Activated naive CD4-positive, alpha-beta T cell treated with anti-CD3 and anti-CD28 coated beads, Interleukin-2, amount 10 ng/mL, durations not matched to agents 7 days and 5 days (primary cell): ENCODE measurements around the gene TSSC4.
"Not testable (repeated sequence)": the region's sequence is repeated elsewhere in the genome, so short reads cannot be mapped to it uniquely, and the experiment has no call there.

ENCODE experiments used
- CTCF ChIA-PET: fragments of 350-600 bp; sonication (Branson Sonifier 250); formaldehyde crosslinking; loops from one replicate; lab custom pipeline; 2021; ENCODE audit warnings: antibody characterized with exemption; lab: Charles Lee
- DNase-seq: peaks from one replicate; pipeline ENCODE4 v3.0.0-alpha.2; 2020
- H3K27ac Mint-ChIP-seq: one replicate; pipeline ENCODE4 v1.8.0; 2021; ENCODE audit warnings: mild to moderate bottlenecking, moderate library complexity, mixed read lengths
- H3K27me3 Mint-ChIP-seq: one replicate; pipeline ENCODE4 v1.8.0; 2021; ENCODE audit warnings: mild to moderate bottlenecking, mixed read lengths
- H3K36me3 Mint-ChIP-seq: one replicate; pipeline ENCODE4 v1.8.0; 2021; ENCODE audit warnings: mixed read lengths
- H3K4me1 Mint-ChIP-seq: one replicate; pipeline ENCODE4 v1.8.0; 2021; ENCODE audit warnings: mixed read lengths
- H3K4me3 Mint-ChIP-seq: one replicate; pipeline ENCODE4 v1.8.0; 2021; ENCODE audit warnings: mild to moderate bottlenecking, moderate library complexity, mixed read lengths
- H3K9me3 Mint-ChIP-seq: one replicate; pipeline ENCODE4 v1.8.0; 2021; ENCODE audit warnings: mixed read lengths

The TSSC4 gene

GRCh38 chr11:2400069-2400761, at the start of gene TSSC4:
TSS of gene TSSC4 (plus strand) at chr11:2400750. CDS start at chr11:2402634, 1,884 bp downstream.
- peak within 1 kb of the TSS; percentile 90 for H3K27ac Mint-ChIP-seq
- H3K36me3 Mint-ChIP-seq, result peaks cover 18% of the 10 kb centered on the region
- H3K9me3 Mint-ChIP-seq, result no peaks in the 10 kb centered on the region
- peaks cover 7% of the 10 kb centered on the region for H3K27me3 Mint-ChIP-seq
- peak within 1 kb of the TSS; percentile 88 for H3K4me3 Mint-ChIP-seq
- H3K4me1 Mint-ChIP-seq, result peaks cover 14% of the 10 kb centered on the region
- CTCF ChIA-PET, result interaction anchor here (0.6 to 4.0 kb wide), 9 partner anchors 13 to 486 kb away, joined by 3 to 27 read pairs (median 4); partner anchors contain the start of genes C11orf21, CD81 and TSPAN32
- peak; percentile 99 for DNase-seq

GRCh38 chr11:2351701-2352100, 48.8 kb upstream of the TSSC4 start:
- Mint-ChIP-seq H3K27ac (no peak overlapping the region), H3K4me1 (no peaks in the 10 kb centered on the region), H3K9me3 (peaks cover 6% of the 10 kb centered on the region), H3K27me3 (peaks cover 42% of the 10 kb centered on the region), H3K36me3 (no peaks in the 10 kb centered on the region), H3K4me3 (no peak overlapping the region)
- CTCF ChIA-PET, result no interaction called here
- no peak for DNase-seq

- CTCF ChIA-PET, result no interaction called here
- Mint-ChIP-seq H3K9me3 (peaks cover 6% of the 10 kb centered on the region), H3K4me3 (no peak overlapping the region), H3K27ac (no peak overlapping the region), H3K4me1 (no peaks in the 10 kb centered on the region), H3K36me3 (no peaks in the 10 kb centered on the region), H3K27me3 (peaks cover 41% of the 10 kb centered on the region)
- DNase-seq, result no peak
Observed at GRCh38 chr11:2352420-2352819, 48.1 kb upstream of the TSSC4 start.

- no peak for DNase-seq
- no peaks in the 10 kb centered on the region for H3K36me3 Mint-ChIP-seq
- H3K4me3 Mint-ChIP-seq, result no peak overlapping the region
- H3K27me3 Mint-ChIP-seq, result peaks cover 27% of the 10 kb centered on the region
- H3K27ac Mint-ChIP-seq, result no peak overlapping the region
- CTCF ChIA-PET, result no interaction called here
- H3K4me1 Mint-ChIP-seq, result no peaks in the 10 kb centered on the region
- H3K9me3 Mint-ChIP-seq, result no peaks in the 10 kb centered on the region
Observed at GRCh38 chr11:2355000-2355644, 45.4 kb upstream of the TSSC4 start.

- Mint-ChIP-seq H3K9me3 (no peaks in the 10 kb centered on the region), H3K27ac (no peak overlapping the region), H3K4me1 (no peaks in the 10 kb centered on the region), H3K27me3 (peaks cover 9% of the 10 kb centered on the region), H3K36me3 (no peaks in the 10 kb centered on the region), H3K4me3 (no peak overlapping the region)
- DNase-seq, result no peak
- CTCF ChIA-PET, result no interaction called here
Observed at GRCh38 chr11:2357246-2357645, 43.3 kb upstream of the TSSC4 start.

- H3K4me3 Mint-ChIP-seq, DNase-seq, H3K27ac Mint-ChIP-seq, H3K9me3 Mint-ChIP-seq, H3K27me3 Mint-ChIP-seq, CTCF ChIA-PET, H3K36me3 Mint-ChIP-seq, H3K4me1 Mint-ChIP-seq: not testable (repeated sequence)
Observed at GRCh38 chr11:2357651-2358050, 42.9 kb upstream of the TSSC4 start.

- Mint-ChIP-seq H3K27me3 (peaks cover 9% of the 10 kb centered on the region), H3K4me3 (no peak overlapping the region)
- CTCF ChIA-PET, result no interaction called here
Observed at GRCh38 chr11:2358754-2359442, 41.7 kb upstream of the TSSC4 start.

GRCh38 chr11:2359557-2359956, 41.0 kb upstream of the TSSC4 start:
- no peak for DNase-seq
- Mint-ChIP-seq H3K36me3 (no peaks in the 10 kb centered on the region), H3K4me3 (no peak overlapping the region), H3K27me3 (peaks cover 6% of the 10 kb centered on the region), H3K27ac (no peak overlapping the region), H3K4me1 (no peaks in the 10 kb centered on the region), H3K9me3 (no peaks in the 10 kb centered on the region)
- CTCF ChIA-PET, result no interaction called here

More at GRCh38 chr11:2358754-2359442, 41.7 kb upstream of the TSSC4 start:
- H3K9me3 Mint-ChIP-seq, result no peaks in the 10 kb centered on the region
- no peak overlapping the region for H3K27ac Mint-ChIP-seq
- H3K36me3 Mint-ChIP-seq, result no peaks in the 10 kb centered on the region
- no peak for DNase-seq
- no peaks in the 10 kb centered on the region for H3K4me1 Mint-ChIP-seq

- no peaks in the 10 kb centered on the region for H3K9me3 Mint-ChIP-seq
- H3K27ac Mint-ChIP-seq, result no peak overlapping the region
- no peak for DNase-seq
- H3K27me3 Mint-ChIP-seq, result peaks cover 6% of the 10 kb centered on the region
- CTCF ChIA-PET, result no interaction called here
- no peaks in the 10 kb centered on the region for H3K36me3 Mint-ChIP-seq
- no peaks in the 10 kb centered on the region for H3K4me1 Mint-ChIP-seq
- no peak overlapping the region for H3K4me3 Mint-ChIP-seq
Observed at GRCh38 chr11:2360081-2360642, 40.4 kb upstream of the TSSC4 start.

- CTCF ChIA-PET, result no interaction called here
- Mint-ChIP-seq H3K4me1 (no peaks in the 10 kb centered on the region), H3K27me3 (peaks cover 7% of the 10 kb centered on the region), H3K9me3 (no peaks in the 10 kb centered on the region), H3K36me3 (no peaks in the 10 kb centered on the region), H3K4me3 (no peak overlapping the region), H3K27ac (no peak overlapping the region)
- DNase-seq, result no peak
Observed at GRCh38 chr11:2361565-2361964, 39.0 kb upstream of the TSSC4 start.

- Mint-ChIP-seq H3K27me3 (peaks cover 10% of the 10 kb centered on the region), H3K27ac (no peak overlapping the region), H3K4me1 (no peaks in the 10 kb centered on the region), H3K9me3 (no peaks in the 10 kb centered on the region), H3K36me3 (no peaks in the 10 kb centered on the region), H3K4me3 (no peak overlapping the region)
- CTCF ChIA-PET, result interaction anchor here (0.6 kb wide), 1 partner anchor 177 kb away, joined by 3 read pairs; no protein-coding TSS in a partner anchor
- no peak for DNase-seq
Observed at GRCh38 chr11:2362414-2362813, 38.1 kb upstream of the TSSC4 start.

GRCh38 chr11:2363130-2363529, 37.4 kb upstream of the TSSC4 start:
- CTCF ChIA-PET, result no interaction called here

GRCh38 chr11:2363577-2364370, 36.8 kb upstream of the TSSC4 start:
- no peaks in the 10 kb centered on the region for H3K4me1 Mint-ChIP-seq
- H3K36me3 Mint-ChIP-seq, result no peaks in the 10 kb centered on the region

More at GRCh38 chr11:2363130-2363529, 37.4 kb upstream of the TSSC4 start:
- H3K4me3 Mint-ChIP-seq, result no peak overlapping the region
- no peak overlapping the region for H3K27ac Mint-ChIP-seq
- H3K4me1 Mint-ChIP-seq, result no peaks in the 10 kb centered on the region
- peaks cover 10% of the 10 kb centered on the region for H3K27me3 Mint-ChIP-seq
- H3K9me3 Mint-ChIP-seq, result no peaks in the 10 kb centered on the region
- H3K36me3 Mint-ChIP-seq, result no peaks in the 10 kb centered on the region
- no peak for DNase-seq

GRCh38 chr11:2364386-2364785, 36.2 kb upstream of the TSSC4 start:
- not testable (repeated sequence) for H3K4me1 Mint-ChIP-seq, H3K36me3 Mint-ChIP-seq, DNase-seq, H3K27me3 Mint-ChIP-seq, H3K27ac Mint-ChIP-seq, H3K9me3 Mint-ChIP-seq, H3K4me3 Mint-ChIP-seq
- CTCF ChIA-PET, result interaction anchor here (0.7 kb wide), 1 partner anchor 11 kb away, joined by 3 read pairs; no protein-coding TSS in a partner anchor

More at GRCh38 chr11:2363577-2364370, 36.8 kb upstream of the TSSC4 start:
- CTCF ChIA-PET, result no interaction called here
- Mint-ChIP-seq H3K27me3 (peaks cover 10% of the 10 kb centered on the region), H3K4me3 (no peak overlapping the region), H3K9me3 (no peaks in the 10 kb centered on the region), H3K27ac (no peak overlapping the region)
- no peak for DNase-seq
